Smooth muscle cell of the brain vasculature (primary cell): Measurements from ENCODE around the gene ENO2.
"Not testable (repeated sequence)": the region's sequence is repeated elsewhere in the genome, so short reads cannot be mapped to it uniquely, and the experiment has no call there.

ENCODE experiments used
- DNase-seq: peaks from one replicate; pipeline ENCODE4 v3.0.0-alpha.2; 2012; ENCODE audit warnings: low read depth, low spot score

ENO2 gene

DNA sequence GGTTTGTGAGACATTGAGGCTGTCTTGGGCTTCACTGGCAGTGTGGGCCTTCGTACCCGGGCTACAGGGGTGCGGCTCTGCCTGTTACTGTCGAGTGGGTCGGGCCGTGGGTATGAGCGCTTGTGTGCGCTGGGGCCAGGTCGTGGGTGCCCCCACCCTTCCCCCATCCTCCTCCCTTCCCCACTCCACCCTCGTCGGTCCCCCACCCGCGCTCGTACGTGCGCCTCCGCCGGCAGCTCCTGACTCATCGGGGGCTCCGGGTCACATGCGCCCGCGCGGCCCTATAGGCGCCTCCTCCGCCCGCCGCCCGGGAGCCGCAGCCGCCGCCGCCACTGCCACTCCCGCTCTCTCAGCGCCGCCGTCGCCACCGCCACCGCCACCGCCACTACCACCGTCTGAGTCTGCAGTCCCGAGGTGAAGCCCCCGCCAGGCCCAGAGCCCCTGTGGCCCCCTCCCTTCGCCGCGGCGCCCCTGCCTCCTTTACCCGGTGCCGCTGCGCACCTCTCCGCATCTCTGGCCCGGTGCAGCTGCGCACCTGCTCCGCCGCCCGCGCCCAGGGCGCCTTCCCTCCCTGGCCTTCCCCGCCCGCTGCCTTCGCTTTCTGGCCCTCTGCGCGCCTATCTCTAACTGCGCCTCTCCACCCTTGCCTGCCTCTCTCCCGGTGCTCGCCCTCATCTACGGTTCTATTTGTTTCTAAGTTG lies at the start of gene ENO2:
TSS of gene ENO2 (plus strand) at position 335 of the 701 bp plus-strand sequence. CDS start 1,253 bp downstream, outside the sequence.
- no peak for DNase-seq

DNA sequence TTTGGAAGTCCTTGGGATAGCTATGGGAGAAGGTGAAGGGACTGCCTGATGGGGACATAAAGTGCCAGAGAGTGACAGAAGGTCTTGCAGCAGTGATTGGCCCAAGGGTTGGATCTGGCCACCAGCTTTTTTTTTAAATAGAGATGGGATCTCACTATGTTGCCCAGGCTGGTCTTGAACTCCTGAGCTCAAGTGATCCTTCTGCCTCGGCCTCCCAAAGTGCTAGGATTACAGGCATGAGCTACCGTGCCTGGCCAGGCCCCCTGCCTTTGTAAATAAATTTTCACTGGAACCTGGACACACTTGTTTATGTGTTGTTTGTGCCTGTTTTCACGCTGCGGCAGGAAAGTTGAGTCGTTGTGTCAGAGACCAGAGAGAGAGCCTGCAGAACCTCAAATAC lies 49.1 kb upstream of the ENO2 start:
- not testable (repeated sequence) for DNase-seq

DNA sequence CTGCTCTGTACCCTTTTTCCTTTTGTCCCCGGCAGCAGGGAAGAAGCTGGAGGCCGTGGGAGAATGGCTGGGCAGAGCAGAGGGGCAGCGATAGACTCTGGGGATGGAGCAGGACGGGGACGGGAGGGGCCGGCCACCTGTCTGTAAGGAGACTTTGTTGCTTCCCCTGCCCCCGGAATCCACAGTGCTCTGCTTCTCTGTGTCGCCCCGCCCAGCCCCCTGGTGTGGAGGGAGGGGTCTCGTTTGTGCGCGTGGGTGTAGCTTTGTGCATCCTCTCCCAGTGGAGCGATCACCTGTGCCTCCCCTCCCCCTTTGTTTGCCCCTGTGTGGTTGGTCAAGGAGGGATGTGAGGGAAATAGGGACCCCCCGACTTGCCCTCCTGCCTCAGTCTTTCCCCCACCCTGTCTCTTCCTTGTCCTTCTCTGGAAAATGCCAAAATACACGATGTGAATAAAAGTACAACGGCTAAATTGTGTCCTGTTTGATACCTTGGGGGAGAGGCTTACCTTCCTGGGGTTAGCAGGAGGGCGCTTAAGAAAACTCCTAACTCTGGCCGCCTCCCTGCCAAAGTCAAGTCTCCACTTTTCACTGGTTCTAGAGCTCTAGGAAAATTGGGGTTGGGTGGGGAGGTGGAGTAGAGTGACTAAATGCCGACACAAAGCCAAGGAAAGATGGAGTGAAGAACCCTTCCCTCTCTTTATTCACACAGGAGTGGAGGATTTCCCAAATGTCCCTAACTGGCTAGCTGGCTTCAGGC lies 48.0 kb upstream of the ENO2 start:
- no peak for DNase-seq

DNA sequence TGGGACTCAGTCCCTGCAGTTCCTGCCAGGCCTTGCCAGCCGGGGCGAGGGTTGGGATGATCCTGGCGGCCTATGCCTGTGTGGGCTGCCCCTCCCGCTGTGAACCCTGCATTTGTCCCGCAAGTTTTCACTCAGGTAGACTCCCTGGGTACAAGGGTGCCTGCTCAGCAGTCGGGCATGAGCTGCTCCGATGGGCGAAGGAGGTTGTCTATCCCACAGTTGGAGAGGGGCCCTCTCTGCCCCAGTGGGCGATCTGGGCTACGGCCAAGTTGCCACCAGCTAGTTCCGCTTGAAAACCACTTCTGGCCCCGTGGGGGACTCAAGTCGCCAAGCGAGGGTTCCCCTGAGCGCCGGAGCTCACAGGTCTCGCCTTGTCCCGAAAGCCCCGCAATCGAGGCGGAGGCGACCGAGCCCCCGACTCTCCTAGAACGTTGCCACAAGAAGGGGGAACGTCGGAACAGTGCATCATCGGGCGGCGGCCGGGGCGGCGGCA lies 47.4 kb upstream of the ENO2 start:
- DNase-seq: no peak

DNA sequence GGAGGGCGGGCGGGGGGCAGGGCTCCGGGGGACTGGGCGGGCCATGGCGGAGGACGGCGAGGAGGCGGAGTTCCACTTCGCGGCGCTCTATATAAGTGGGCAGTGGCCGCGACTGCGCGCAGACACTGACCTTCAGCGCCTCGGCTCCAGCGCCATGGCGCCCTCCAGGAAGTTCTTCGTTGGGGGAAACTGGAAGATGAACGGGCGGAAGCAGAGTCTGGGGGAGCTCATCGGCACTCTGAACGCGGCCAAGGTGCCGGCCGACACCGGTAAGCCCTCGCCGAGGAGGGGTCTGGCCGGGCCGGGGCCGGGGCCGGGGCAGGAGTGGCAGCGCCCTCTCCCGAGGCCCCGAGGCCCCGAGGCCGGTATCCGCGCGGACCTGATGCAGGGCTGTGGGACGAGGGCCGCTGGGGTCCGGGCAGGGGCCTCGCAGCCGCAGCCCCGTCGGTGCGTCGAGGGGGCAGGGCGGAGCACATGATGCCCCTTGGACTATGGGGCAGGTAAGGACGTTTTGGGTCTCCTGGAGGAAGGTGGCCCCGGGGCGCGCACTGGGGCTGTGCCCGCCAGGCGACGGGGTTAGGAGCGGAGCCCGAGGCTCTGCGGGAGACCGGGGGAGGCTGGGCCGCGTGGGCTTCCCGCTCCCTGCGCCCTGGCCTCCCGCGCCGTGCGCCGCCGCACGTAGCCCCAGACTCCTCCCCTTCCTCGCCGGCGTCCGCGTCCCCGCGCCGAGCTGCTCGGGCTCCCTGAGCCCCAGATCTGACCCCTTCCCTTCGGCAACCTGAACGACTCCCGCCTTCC lies 46.8 kb upstream of the ENO2 start, which contains the start of gene TPI1:
TSS of gene TPI1 (plus strand) at position 119 of the 798 bp plus-strand sequence. CDS start at position 155, 36 bp downstream.
- no peak for DNase-seq

DNA sequence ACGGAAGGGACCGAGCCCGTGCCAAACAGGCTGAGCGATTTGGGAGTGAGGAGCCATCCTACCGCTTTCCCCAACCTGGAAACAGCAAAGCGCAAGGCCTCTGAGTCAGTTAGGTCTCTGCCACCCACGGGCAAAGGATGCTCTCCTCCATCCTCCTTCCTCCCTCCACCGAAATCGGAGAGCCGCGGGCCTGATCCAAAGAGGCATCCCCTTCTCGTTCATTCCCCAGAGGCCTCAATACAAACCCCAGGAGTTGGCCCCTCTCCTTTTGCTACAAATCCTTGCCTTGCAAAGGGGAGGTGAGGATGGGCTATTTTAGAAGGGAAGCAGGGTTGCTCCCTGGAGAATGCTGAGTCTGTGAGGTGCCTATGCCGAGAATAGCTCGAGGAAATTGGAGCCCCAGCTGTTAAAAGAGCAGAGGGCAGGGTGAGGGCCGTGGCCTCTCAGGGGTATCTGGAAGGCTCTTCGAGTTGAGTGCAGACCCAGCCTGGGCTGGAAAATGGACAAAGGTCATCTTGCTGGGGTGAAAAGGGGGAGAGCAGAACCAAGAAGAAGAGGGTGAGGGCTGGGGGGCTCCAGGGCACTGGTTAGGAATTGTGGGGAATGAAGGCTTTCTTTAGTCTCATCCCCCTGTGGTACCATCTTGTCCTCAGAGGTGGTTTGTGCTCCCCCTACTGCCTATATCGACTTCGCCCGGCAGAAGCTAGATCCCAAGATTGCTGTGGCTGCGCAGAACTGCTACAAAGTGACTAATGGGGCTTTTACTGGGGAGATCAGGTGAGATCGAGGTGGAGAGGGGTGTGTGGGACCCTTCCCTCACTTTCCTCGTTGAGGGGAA lies 46.0 kb upstream of the ENO2 start:
- no peak for DNase-seq

DNA sequence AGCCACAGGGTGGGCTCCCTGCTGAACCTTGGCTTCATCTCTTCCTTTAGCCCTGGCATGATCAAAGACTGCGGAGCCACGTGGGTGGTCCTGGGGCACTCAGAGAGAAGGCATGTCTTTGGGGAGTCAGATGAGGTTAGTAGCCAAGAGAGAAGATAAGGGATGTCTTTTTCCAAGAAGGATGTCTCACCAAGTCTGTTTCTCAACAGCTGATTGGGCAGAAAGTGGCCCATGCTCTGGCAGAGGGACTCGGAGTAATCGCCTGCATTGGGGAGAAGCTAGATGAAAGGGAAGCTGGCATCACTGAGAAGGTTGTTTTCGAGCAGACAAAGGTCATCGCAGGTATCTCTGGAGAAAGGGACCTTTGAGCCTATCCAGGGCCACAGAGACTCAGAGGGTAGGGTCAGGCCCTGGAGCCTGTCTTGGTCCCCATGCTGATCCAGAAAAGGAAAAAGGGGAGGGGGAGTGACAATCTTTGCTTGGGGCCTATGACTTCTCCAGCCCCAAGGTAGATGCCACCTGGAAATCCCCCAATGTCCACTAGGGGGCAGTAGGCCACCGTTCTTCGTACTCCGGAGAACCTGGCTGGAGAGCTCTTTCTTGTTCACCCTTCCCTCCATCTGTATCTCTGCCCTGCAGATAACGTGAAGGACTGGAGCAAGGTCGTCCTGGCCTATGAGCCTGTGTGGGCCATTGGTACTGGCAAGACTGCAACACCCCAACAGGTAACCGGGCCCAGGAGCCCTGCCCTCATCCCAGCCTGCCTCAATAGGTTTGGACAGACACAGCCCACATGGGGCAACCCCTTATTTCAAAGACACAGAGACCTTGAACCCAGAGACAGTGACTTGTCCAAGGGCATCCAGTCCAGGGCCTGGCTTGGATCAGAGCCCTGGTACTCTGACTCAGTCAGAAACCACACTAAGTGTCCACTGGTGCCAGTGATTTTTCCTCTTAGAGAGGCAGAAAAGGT lies 45.0 kb upstream of the ENO2 start:
- DNase-seq: no peak

DNA sequence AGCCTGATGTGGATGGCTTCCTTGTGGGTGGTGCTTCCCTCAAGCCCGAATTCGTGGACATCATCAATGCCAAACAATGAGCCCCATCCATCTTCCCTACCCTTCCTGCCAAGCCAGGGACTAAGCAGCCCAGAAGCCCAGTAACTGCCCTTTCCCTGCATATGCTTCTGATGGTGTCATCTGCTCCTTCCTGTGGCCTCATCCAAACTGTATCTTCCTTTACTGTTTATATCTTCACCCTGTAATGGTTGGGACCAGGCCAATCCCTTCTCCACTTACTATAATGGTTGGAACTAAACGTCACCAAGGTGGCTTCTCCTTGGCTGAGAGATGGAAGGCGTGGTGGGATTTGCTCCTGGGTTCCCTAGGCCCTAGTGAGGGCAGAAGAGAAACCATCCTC lies 44.1 kb upstream of the ENO2 start:
- not testable (repeated sequence) for DNase-seq

DNA sequence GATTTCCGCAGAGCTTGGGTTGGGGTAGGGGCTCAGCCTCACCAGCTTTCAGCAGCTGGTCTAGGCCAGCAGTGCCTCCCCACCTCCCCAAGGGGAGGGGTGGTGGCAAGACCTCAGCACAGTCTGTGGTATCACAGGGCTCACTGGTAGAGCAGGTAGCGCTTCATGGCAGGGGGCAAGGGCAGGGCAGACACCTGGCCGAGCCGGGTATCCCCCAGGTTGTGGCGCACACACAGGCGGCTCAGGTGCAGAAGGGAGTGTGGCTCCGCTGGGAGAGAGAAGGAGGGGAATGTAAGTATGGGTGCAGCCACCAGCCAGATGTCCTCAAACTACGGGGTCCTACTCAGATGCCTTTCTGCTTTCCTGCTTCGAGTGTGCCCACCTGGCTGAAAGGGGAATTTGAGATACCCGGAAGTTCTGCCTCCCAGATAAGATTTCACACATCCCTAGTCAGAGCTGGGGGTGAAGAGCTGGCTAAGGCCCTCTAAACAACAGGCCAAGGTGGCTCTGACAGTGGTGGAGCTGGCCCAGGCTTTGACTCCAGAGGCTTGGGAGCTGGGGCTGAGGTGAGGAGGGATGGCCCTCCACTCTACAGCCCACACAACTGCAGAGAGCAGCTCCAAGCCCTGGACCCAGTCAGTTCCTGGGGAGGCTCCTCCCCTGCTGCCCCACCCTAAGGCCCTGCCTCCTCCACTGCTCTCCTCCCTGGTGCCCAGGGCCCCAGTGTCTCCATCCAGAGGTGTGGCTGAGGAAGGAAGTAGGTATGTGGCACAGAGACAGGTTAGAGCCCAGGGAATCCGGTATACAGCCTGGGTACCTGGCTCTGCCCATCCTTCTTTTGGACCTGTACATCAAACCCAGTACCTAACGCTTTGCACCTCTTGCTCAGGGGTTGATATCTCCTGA lies 43.1 kb upstream of the ENO2 start:
- no peak for DNase-seq

DNA sequence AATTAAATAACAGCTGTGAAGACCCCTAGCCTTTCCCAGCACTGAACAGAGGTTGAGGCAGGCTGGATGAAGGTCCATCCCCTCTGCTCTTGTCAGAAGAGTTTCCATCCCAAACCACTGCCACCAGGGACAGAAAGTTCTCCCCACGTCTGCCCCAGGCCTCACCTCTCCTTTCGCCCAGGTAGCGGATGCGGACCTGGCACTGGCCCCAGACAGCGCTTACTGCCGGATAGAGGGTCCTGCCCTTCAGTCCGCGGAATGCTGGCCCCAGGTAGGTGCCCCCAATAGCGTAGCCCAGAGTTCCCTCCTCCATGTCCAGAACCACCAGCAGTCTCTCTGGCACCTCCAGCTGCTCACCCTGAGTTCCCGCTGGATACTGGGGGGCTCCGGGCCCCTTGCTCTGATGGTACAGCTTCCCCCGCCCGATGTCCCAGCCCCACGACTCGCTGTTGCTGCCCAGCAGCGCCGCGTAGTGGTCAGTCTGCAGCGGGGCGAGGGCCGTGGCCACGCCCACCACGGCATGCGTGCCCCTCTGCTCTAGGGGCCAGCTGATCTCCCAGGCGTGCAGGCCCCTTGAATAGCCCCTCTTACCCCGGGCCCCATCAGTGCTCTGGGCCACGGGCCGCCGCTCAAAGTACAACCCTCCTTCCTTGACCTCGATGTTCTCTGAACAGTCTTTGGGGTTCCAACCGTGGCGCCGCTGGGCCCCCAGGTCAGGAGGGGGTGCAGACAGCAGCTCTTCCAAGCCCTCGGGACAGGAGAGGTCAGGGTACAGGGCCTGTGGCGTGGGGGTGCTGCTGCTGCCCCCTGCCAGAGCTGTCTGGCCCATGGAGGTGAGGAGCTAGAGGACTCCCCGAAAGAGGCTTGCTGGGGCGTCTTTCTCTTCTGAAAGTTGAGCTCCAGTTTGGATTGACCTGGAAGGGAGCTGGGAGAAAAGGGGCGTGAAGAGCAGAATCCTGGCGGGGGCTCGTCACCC lies 42.0 kb upstream of the ENO2 start:
- DNase-seq: no peak

DNA sequence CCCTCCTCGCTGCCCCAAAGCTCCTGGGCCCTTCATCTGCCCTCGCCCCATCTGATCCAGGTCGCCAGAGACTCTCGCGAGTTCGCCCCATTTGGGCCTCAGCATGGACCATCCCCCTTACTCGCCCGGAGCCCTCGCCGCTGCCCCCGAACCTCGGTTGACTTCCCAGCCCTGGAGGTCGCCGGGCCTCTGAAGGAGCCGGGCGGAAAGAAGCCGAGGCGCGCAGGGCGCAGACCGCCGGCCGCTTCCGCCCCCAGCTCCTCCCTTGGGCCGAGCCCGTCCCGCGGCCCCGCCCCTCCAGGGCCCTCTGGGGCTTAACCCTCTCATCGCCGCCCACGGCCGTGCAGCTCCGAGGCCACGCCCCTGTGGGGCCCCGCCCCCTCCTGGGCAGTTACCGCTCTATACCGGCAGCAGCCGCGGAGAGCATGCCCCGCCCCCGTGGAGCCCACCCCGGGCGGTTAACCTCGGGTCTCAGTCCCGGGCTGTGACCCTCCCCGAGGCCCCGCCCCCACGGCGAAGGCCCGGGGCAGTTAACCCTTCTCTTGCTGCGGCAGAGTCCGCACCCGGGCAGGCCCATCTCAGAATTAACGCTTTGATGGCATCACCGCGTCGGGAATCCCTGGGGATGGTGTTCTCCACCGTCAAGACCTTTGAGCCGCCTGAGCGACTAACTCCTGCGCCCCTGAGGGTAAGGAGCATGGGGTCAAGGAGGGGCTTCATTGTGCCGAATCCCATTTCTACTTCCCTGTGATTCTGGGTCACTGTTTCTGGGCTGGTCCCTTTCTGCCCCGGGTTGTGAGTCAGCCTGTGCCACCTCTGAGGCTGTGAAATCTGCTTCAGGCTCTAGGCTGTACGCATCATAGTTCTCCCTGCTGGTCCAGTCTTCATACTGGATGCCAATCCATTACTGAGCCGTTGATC lies 41.0 kb upstream of the ENO2 start, which contains the start of gene SPSB2:
TSS of gene SPSB2 (minus strand) at position 210 of the 921 bp plus-strand sequence. CDS start 402 bp downstream, outside the sequence.
- peak; percentile 89 for DNase-seq

DNA sequence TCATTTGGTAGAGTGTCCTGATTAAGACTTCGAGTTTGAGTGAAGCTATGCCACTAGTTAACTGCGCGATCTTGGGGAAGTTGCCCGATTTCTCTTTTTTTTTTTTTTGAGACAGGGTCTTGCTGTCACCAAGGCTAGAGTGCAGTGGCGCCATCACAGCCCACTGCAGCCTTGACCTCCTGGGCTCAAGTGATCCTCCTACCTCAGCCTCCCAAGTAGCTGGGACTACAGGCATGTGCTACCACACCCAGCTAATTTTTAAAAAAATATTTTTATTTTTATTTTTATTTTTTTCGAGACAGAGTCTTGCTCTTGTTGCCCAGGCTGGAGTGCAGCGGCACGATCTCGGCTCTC lies 40.4 kb upstream of the ENO2 start:
- not testable (repeated sequence) for DNase-seq

DNA sequence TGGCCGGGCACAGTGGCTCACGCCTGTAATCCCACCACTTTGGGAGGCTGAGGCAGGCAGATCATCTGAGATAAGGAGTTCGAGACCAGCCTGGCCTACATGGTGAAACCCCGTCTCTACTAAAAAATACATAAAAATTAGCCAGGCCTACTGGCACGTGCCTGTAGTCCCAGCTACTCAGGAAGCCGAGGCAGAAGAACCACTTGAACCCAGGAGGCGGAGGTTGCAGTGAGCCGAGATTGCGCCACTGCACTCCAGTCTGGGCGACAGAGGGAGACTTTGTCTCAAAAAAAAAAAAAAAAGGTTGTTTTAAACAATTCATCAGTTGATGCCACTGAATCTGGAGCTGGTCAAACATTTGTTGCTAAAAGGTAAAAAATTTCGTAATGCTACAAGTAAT lies 34.6 kb upstream of the ENO2 start:
- not testable (repeated sequence) for DNase-seq

DNA sequence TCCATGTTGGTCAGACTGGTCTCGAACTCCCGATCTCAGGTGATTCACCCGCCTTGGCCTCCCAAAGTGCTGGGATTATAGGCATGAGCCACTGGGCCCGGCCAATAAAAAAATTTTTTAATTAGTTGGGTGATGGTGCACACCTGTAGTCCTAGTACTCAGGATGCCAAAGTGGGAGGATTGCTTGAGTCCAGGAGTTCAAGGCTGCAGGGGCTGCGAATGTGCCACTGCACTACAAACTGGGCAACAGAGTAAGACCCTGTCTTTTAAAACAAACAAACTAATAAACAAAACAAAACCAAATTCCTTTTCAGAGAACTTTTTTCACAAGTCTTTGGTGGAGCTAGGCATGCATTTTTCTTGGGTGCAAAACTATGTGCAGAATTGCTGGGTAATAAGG lies 31.1 kb upstream of the ENO2 start:
- DNase-seq: no peak

DNA sequence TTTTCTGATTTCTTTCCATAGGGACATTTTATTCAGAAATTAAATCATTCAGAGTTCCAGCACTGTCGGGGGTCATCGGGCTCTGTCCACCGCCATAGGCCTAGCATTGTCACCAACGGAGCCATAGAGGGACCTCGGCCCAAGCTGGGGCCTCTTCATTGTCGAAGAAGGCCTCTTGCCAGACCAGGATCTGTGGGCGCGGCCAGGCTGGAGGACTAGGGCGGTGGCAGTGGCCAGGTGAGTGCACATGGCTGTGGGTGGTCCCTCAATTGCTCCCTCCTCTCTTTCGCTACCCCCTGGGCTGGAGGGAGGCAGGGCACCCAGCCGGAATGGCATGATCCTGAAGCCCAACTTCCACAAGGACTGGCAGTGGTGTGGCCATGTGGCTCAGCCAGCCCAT lies 30.7 kb upstream of the ENO2 start:
- no peak for DNase-seq

DNA sequence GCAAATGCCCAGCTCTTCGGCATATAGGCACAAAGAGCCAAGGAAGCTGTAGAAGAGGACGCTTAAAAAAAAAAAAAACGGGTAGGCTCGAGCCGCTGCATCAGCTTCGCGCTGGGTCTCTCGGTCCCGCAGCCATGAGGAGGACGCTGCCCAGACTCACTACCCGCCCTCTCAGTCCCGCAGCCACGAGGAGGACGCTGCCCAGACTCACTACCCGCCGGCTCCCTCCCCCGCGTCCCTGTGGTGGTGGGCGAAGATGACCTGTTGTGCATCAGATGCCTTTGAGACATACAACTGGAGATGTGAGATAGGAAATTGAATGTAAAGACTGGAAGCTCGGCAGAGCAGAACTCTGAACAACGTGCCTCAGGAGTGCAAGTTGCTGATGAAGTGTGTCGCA lies 29.8 kb upstream of the ENO2 start:
- no peak for DNase-seq
